Breast epithelium (tissue), 4 donors: ENCODE measurements around the gene PKIG. TPM values are rescaled to one million over a fixed set of nuclear protein-coding genes. Genes with fewer than 3 reads are reported as not detected.

Experiments used
- DNase-seq, 2 donors: peaks; one replicate each; pipeline ENCODE4 v3.0.0-alpha.2; 2019; ENCODE audit warnings: low spot score in 2 of 2
- H3K27ac ChIP-seq, 2 donors: fragments of 200-600 bp; sonication (generic) in 1 of 2; one replicate each; pipeline ENCODE4 v1.5.1; 2016 to 2019; ENCODE audit warnings: mild to moderate bottlenecking in 1 of 2
- H3K27me3 ChIP-seq, 2 donors: fragments of 200-600 bp; sonication (generic) in 1 of 2; one replicate each; pipeline versions ENCODE4 v1.5.1 to v1.6.0; 2017 to 2019; ENCODE audit warnings: control low read depth in 1 of 2, mild to moderate bottlenecking in 1 of 2
- H3K36me3 ChIP-seq: fragments of 200-600 bp; one replicate; pipeline ENCODE4 v1.5.1; 2019
- H3K4me1 ChIP-seq, 2 donors: fragments of 200-600 bp; sonication (generic); one replicate each; pipeline ENCODE4 v1.5.1; 2016 to 2019; ENCODE audit warnings: control low read depth in 1 of 2
- H3K4me3 ChIP-seq, 3 donors: fragments of 200-600 bp; sonication (generic); 1 replicate in 2 of 3; 2 replicates in 1 of 3; pipeline ENCODE4 v1.5.1; 2016 to 2019; ENCODE audit warnings: mild to moderate bottlenecking in 3 of 3, moderate library complexity in 2 of 3
- H3K9me3 ChIP-seq, 2 donors: fragments of 200-600 bp; sonication (generic) in 1 of 2; one replicate each; pipeline ENCODE4 v1.5.1; 2016 to 2019; ENCODE audit warnings: control low read depth in 1 of 2
- POLR2A ChIP-seq: fragments of 450-650 bp; IDR thresholded peaks from one replicate; pipeline ENCODE4 v1.6.1; 2016; ENCODE audit warnings: antibody characterized with exemption, mild to moderate bottlenecking, moderate library complexity
- POLR2AphosphoS5 ChIP-seq, 3 donors: sonication (generic); formaldehyde crosslinking; IDR thresholded peaks; one replicate each; pipeline ENCODE4 v1.6.1; 2017; ENCODE audit warnings: antibody characterized with exemption in 3 of 3
- intact Hi-C: fragments of 100-400 bp; cut with DNase I; formaldehyde crosslinking; loops from one replicate; pipeline ENCODE4 v1.15.1; 2023; ENCODE audit warnings: low total_unique reads
- total RNA-seq, 3 donors: library from RNA; depleted of rRNA; stranded (reverse); fragments of >200 nt; gene quantifications; one replicate each; pipeline ENCODE4 v1.1.0, GENCODE V29; 2016
- TF ChIP-seq, protein P1 (sequence below), 3 donors: fragments of 450-650 bp; IDR thresholded peaks; one replicate each; pipeline ENCODE4 v1.5.1; 2016 to 2017; ENCODE audit warnings: antibody characterized with exemption in 3 of 3, mild to moderate bottlenecking in 3 of 3, moderate library complexity in 3 of 3

The PKIG gene
- total RNA-seq, 3 donors from 2014 or later, result 59.9 to 102 (median 99.1) TPM

- Histone ChIP-seq H3K36me3 (no peaks in the 10 kb centered on the region), H3K27me3 (no peaks in the 10 kb centered on the region), H3K9me3 (peaks cover 0 to 4% of the 10 kb centered on the region in 2 donors), H3K4me3 (no peak overlapping the region), H3K4me1 (no peaks in the 10 kb centered on the region), H3K27ac (no peak overlapping the region)
- intact Hi-C loops, result no loop called here
- no peak for DNase-seq
- TF ChIP-seq POLR2A (no peak), POLR2AphosphoS5 (IDR thresholded peaks at IDR 0.05) (no peak)
- TF ChIP-seq, protein P1, sequence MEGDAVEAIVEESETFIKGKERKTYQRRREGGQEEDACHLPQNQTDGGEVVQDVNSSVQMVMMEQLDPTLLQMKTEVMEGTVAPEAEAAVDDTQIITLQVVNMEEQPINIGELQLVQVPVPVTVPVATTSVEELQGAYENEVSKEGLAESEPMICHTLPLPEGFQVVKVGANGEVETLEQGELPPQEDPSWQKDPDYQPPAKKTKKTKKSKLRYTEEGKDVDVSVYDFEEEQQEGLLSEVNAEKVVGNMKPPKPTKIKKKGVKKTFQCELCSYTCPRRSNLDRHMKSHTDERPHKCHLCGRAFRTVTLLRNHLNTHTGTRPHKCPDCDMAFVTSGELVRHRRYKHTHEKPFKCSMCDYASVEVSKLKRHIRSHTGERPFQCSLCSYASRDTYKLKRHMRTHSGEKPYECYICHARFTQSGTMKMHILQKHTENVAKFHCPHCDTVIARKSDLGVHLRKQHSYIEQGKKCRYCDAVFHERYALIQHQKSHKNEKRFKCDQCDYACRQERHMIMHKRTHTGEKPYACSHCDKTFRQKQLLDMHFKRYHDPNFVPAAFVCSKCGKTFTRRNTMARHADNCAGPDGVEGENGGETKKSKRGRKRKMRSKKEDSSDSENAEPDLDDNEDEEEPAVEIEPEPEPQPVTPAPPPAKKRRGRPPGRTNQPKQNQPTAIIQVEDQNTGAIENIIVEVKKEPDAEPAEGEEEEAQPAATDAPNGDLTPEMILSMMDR (IDR thresholded peaks at IDR 0.05), result no peak
Observed at GRCh38 chr20:44622501-44623270, 40.3 kb downstream of the PKIG start.

DNA sequence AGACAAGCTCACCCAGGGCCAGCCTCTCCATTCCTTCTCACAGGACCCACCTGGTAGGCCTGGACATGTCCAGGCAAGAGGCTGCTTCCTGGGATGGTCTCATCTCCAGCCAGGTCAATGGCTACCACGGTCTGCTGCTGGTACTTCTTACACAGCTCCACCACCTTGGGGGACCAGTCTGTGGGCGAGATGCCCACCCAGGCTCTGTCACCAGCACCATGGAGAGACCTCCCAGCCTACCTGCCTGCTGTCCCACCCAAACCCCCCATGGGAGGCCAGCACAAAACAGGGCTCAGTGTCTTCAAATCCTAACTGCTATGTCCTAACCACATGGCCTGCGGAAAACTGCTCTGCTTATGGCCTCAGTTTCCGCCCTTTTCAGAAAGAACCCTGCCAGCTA lies 41.8 kb downstream of the PKIG start:
- Histone ChIP-seq H3K36me3 (no peaks in the 10 kb centered on the region), H3K27me3 (no peaks in the 10 kb centered on the region), H3K4me3 (no peak overlapping the region), H3K9me3 (peaks cover 0 to 4% of the 10 kb centered on the region in 2 donors), H3K27ac (no peak overlapping the region), H3K4me1 (no peaks in the 10 kb centered on the region)
- no peak for TF ChIP-seq POLR2A
- no peak for TF ChIP-seq POLR2AphosphoS5 (IDR thresholded peaks at IDR 0.05)
- TF ChIP-seq, protein P1 (IDR thresholded peaks at IDR 0.05), result no peak
- intact Hi-C loops, result no loop called here
- DNase-seq, result no peak

- Histone ChIP-seq H3K4me1 (no peaks in the 10 kb centered on the region), H3K27me3 (no peaks in the 10 kb centered on the region), H3K27ac (no peak overlapping the region), H3K9me3 (peaks cover 0 to 4% of the 10 kb centered on the region in 2 donors), H3K36me3 (no peaks in the 10 kb centered on the region), H3K4me3 (no peak overlapping the region)
- DNase-seq, result no peak
- intact Hi-C loops, result no loop called here
- TF ChIP-seq, protein P1 (IDR thresholded peaks at IDR 0.05), result no peak
- TF ChIP-seq POLR2AphosphoS5 (IDR thresholded peaks at IDR 0.05), result no peak
- no peak for TF ChIP-seq POLR2A
Observed at GRCh38 chr20:44624743-44625271, 42.4 kb downstream of the PKIG start.

- no peak for DNase-seq
- intact Hi-C loops, result no loop called here
- H3K9me3 ChIP-seq, result peaks cover 0 to 4% of the 10 kb centered on the region in 2 donors
- H3K27ac ChIP-seq, result no peak overlapping the region
- H3K36me3 ChIP-seq, result no peaks in the 10 kb centered on the region
- H3K4me3 ChIP-seq, result no peak overlapping the region
- no peaks in the 10 kb centered on the region for H3K27me3 ChIP-seq
- no peaks in the 10 kb centered on the region for H3K4me1 ChIP-seq
- TF ChIP-seq POLR2A (no peak), POLR2AphosphoS5 (IDR thresholded peaks at IDR 0.05) (no peak)
- TF ChIP-seq, protein P1 (IDR thresholded peaks at IDR 0.05), result no peak
Observed at GRCh38 chr20:44625361-44625760, 43.0 kb downstream of the PKIG start.

- H3K4me1 ChIP-seq, result no peaks in the 10 kb centered on the region
- no peaks in the 10 kb centered on the region for H3K36me3 ChIP-seq
- H3K27ac ChIP-seq, result no peak overlapping the region
- no peak overlapping the region for H3K4me3 ChIP-seq
- intact Hi-C loops, result no loop called here
- peaks cover 0 to 4% of the 10 kb centered on the region in 2 donors for H3K9me3 ChIP-seq
- TF ChIP-seq, protein P1 (IDR thresholded peaks at IDR 0.05), result no peak
- TF ChIP-seq POLR2A (no peak), POLR2AphosphoS5 (IDR thresholded peaks at IDR 0.05) (no peak)
- DNase-seq, result no peak
- no peaks in the 10 kb centered on the region for H3K27me3 ChIP-seq
Observed at GRCh38 chr20:44626278-44626677, 43.9 kb downstream of the PKIG start.
